Spleen (tissue), 7 donors: ENCODE measurements around the gene MAGED2.
"Not testable (repeated sequence)": the region's sequence is repeated elsewhere in the genome, so short reads cannot be mapped to it uniquely, and the experiment has no call there.

Source experiments
- POLR2A ChIP-seq, 3 donors: fragments of 450-650 bp; IDR thresholded peaks; one replicate each; pipeline ENCODE4 v1.5.1; 2017; ENCODE audit warnings: antibody characterized with exemption in 3 of 3, mild to moderate bottlenecking in 1 of 3
- POLR2AphosphoS5 ChIP-seq, 3 donors: sonication (generic); formaldehyde crosslinking; IDR thresholded peaks; one replicate each; pipeline ENCODE4 v1.5.1; 2017; ENCODE audit warnings: antibody characterized with exemption in 3 of 3
- TF ChIP-seq, protein P1 (sequence below), 11 experiments: fragments of 200-600 bp in 7 of 11; fragments of 450-650 bp in 4 of 11; sonication (generic) in 4 of 11; IDR thresholded peaks in 8 of 11; conservative IDR thresholded peaks in 3 of 11; 1 replicate in 7 of 11; 2 replicates in 4 of 11; pipeline versions ENCODE4 v1.4.0 to v1.8.0; 2016 to 2021; ENCODE audit warnings: antibody characterized with exemption in 11 of 11, inconsistent platforms in 4 of 11, mild to moderate bottlenecking in 1 of 11
- donor health status: DM: no; HTN: no; CAD: no; lungs with moderate emphysema.
- donor health status: DM: no; HTN: no; CAD: no.
- donor health status: DM: no; HTN: no; CAD: no.

DNA sequence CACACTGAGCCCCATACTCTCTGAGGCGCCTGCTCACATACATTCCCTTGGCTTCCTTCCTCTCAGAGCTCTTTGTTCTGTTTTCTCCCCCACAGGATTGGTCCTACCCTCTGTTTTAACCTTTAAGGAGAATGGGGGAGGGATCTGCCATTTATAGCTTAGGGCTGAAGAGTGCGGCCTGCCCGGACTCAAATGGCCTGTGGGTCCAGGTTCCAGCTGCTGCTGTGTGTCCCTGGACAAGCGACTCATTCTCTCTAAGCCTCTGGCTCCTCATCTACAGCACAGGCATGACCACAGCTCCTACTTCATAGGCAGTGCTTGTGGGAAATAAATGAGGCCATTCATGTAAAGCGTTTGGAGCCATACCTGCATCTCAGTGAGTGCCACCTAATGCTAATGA lies 18.1 kb upstream of the MAGED2 start:
- TF ChIP-seq, protein P1, sequence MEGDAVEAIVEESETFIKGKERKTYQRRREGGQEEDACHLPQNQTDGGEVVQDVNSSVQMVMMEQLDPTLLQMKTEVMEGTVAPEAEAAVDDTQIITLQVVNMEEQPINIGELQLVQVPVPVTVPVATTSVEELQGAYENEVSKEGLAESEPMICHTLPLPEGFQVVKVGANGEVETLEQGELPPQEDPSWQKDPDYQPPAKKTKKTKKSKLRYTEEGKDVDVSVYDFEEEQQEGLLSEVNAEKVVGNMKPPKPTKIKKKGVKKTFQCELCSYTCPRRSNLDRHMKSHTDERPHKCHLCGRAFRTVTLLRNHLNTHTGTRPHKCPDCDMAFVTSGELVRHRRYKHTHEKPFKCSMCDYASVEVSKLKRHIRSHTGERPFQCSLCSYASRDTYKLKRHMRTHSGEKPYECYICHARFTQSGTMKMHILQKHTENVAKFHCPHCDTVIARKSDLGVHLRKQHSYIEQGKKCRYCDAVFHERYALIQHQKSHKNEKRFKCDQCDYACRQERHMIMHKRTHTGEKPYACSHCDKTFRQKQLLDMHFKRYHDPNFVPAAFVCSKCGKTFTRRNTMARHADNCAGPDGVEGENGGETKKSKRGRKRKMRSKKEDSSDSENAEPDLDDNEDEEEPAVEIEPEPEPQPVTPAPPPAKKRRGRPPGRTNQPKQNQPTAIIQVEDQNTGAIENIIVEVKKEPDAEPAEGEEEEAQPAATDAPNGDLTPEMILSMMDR (IDR thresholded peaks at IDR 0.05 in 8 of 11, conservative IDR thresholded peaks at IDR 0.05 in 3 of 11): not testable (repeated sequence)
- TF ChIP-seq POLR2A, POLR2AphosphoS5 (IDR thresholded peaks at IDR 0.05): not testable (repeated sequence)
